SJCRH30 (cell line): ENCODE results near the gene ZXDA. TPM values are rescaled to one million over a fixed set of nuclear protein-coding genes. Genes with fewer than 3 reads are reported as not detected.
"Not testable (repeated sequence)": the region's sequence is repeated elsewhere in the genome, so short reads cannot be mapped to it uniquely, and the experiment has no call there.

Source experiments
- DNase-seq, 2 experiments: peaks; one replicate each; pipeline ENCODE4 v3.0.0-alpha.2; 2015 to 2020
- H3K27ac ChIP-seq: fragments of 250-450 bp; sonication (Bioruptor Pico); 2 replicates; pipeline ENCODE4 v1.5.1; 2020; ENCODE audit warnings: mild to moderate bottlenecking, moderate library complexity
- H3K27me3 ChIP-seq: fragments of 250-450 bp; sonication (Bioruptor Pico); 2 replicates; pipeline ENCODE4 v1.5.1; 2020; ENCODE audit warnings: mild to moderate bottlenecking, moderate library complexity
- H3K36me3 ChIP-seq: fragments of 250-450 bp; sonication (Bioruptor Pico); 2 replicates; pipeline ENCODE4 v1.5.1; 2020; ENCODE audit warnings: mild to moderate bottlenecking, moderate library complexity
- H3K4me1 ChIP-seq: fragments of 250-450 bp; sonication (Bioruptor Pico); 2 replicates; pipeline ENCODE4 v1.5.1; 2020; ENCODE audit warnings: mild to moderate bottlenecking, moderate library complexity
- H3K4me3 ChIP-seq: fragments of 250-450 bp; sonication (Bioruptor Pico); 2 replicates; pipeline ENCODE4 v1.5.1; 2020; ENCODE audit warnings: mild to moderate bottlenecking, moderate library complexity
- H3K9me3 ChIP-seq: fragments of 250-450 bp; sonication (Bioruptor Pico); replicated peaks from 2 replicates; pipeline ENCODE4 v1.5.1; 2020; ENCODE audit warnings: mild to moderate bottlenecking, moderate library complexity
- total RNA-seq: library from RNA; depleted of rRNA; stranded (reverse); fragments of >200 nt; shearing (Covaris generic); gene quantifications from 2 replicates; pipeline ENCODE4 v1.2.3, GENCODE V29; 2014; rRNA removed

Gene ZXDA, protein sequence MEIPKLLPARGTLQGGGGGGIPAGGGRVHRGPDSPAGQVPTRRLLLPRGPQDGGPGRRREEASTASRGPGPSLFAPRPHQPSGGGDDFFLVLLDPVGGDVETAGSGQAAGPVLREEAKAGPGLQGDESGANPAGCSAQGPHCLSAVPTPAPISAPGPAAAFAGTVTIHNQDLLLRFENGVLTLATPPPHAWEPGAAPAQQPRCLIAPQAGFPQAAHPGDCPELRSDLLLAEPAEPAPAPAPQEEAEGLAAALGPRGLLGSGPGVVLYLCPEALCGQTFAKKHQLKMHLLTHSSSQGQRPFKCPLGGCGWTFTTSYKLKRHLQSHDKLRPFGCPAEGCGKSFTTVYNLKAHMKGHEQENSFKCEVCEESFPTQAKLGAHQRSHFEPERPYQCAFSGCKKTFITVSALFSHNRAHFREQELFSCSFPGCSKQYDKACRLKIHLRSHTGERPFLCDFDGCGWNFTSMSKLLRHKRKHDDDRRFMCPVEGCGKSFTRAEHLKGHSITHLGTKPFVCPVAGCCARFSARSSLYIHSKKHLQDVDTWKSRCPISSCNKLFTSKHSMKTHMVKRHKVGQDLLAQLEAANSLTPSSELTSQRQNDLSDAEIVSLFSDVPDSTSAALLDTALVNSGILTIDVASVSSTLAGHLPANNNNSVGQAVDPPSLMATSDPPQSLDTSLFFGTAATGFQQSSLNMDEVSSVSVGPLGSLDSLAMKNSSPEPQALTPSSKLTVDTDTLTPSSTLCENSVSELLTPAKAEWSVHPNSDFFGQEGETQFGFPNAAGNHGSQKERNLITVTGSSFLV
- 1.0 and 1.3 TPM in 2 replicates for total RNA-seq

- H3K4me3 ChIP-seq = peak within 1 kb of the TSS; percentile 54
- H3K9me3 ChIP-seq, H3K36me3 ChIP-seq, DNase-seq, H3K4me1 ChIP-seq, H3K27ac ChIP-seq, H3K27me3 ChIP-seq: not testable (repeated sequence)
These were observed at the start of gene ZXDA for GRCh38 chrX:57910287-57910912. ZXDA (minus strand) TSS chrX:57910458; CDS start chrX:57910420, 38 bp downstream.

- no peak overlapping the region for H3K4me3 ChIP-seq
- no peaks in the 10 kb centered on the region for H3K9me3 ChIP-seq
- no peak overlapping the region for H3K27ac ChIP-seq
- no peaks in the 10 kb centered on the region for H3K4me1 ChIP-seq
- no peaks in the 10 kb centered on the region for H3K27me3 ChIP-seq
- no peaks in the 10 kb centered on the region for H3K36me3 ChIP-seq
- no peak for DNase-seq
These were observed 42.0 kb upstream of the ZXDA start for GRCh38 chrX:57952320-57952678.

DNA sequence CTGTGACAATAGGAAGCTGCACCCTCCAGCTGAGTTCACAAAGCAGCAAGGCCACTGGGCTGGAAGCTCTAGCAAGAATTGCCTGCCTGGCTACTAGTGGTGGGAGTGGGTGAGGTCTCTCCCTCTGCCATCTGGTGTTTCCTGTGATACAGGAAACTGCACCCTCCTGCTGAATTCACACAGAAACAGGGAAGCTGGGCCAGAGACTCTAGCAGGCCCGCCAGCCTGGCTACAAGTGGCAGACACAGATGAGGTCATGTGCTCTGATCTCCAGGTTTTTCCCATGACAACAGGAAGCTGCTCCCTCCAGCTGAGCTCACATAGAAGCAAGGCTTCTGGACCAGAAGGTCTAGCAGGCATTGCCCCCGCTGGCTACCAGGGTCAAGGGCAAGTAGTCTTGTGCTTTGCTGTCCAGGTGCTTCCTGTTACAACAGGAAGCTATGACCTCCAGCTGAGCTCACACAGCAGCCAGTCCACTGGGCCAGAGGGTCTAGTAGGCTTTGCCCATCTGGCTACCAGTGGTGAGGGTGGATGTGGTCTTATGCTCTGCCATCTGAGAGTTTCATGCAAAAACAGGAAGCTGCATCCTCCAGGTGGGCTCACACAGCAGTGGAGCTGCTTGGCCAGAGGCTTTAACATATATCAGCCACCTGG, 41.5 kb upstream of the ZXDA start:
- no peak for DNase-seq

GRCh38 chrX:57933321-57933720, 23.1 kb upstream of the ZXDA start:
- Histone ChIP-seq H3K9me3 (no peaks in the 10 kb centered on the region), H3K4me3 (no peak overlapping the region), H3K27me3 (no peaks in the 10 kb centered on the region), H3K27ac (peak overlapping the region; percentile 24; the same call in 1 of the 2 replicates), H3K36me3 (no peaks in the 10 kb centered on the region), H3K4me1 (no peaks in the 10 kb centered on the region)
- peak; percentile 34 to 53 for DNase-seq

More for the DNA sequence above, 41.5 kb upstream of the ZXDA start:
- Histone ChIP-seq H3K36me3 (no peaks in the 10 kb centered on the region), H3K27me3 (no peaks in the 10 kb centered on the region), H3K9me3 (no peaks in the 10 kb centered on the region), H3K4me1 (no peaks in the 10 kb centered on the region), H3K4me3 (no peak overlapping the region), H3K27ac (no peak overlapping the region)

DNA sequence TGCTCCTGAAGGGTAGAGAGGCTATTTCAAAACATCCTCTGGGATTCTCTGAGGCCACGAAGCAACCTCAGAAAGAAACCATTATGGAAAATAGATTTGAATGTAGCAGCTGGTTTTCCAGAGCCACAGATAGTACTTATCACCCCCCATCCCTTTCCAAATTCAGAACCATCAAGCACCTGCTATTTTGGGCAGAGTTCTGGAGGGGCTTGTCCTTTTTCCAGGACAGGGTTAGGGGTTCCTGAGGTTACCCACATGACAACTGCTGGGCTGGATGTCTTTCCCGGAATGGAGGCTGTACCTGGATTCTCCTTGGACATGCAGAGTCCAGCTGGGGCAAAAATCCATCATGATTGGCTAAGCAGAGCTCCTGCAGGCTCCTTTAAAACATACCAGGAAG, 22.0 kb upstream of the ZXDA start:
- Histone ChIP-seq H3K9me3 (no peaks in the 10 kb centered on the region), H3K27me3 (no peaks in the 10 kb centered on the region), H3K4me3 (no peak overlapping the region), H3K27ac (no peak overlapping the region), H3K4me1 (no peaks in the 10 kb centered on the region), H3K36me3 (no peaks in the 10 kb centered on the region)
- no peak for DNase-seq

GRCh38 chrX:57930051-57930450, 19.8 kb upstream of the ZXDA start:
- Histone ChIP-seq H3K36me3 (no peaks in the 10 kb centered on the region), H3K4me1 (no peaks in the 10 kb centered on the region), H3K27me3 (no peaks in the 10 kb centered on the region), H3K4me3 (no peak overlapping the region), H3K27ac (no peak overlapping the region), H3K9me3 (no peaks in the 10 kb centered on the region)
- no peak for DNase-seq

DNA sequence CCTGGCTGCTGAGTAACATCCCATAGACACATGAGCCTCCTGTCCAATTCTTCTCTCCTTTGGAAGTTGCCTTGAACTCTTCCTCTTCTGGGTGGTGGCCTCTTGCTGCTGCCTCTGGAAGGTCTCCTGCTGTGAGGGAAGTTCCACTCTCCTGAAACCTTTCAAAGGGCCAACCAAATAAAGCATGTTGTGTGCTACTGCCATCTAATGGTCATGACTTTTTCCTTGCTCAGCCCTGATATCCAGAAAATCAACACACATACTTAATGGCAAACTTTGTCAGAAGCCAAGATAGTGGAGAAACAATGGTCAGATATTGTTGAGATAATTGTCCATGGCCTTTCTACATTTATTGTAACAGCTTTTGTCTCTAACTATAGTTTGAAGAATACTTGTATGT, 19.1 kb upstream of the ZXDA start:
- peak in 1 of 2 experiments; percentile 47 for DNase-seq
- Histone ChIP-seq H3K9me3 (no peaks in the 10 kb centered on the region), H3K27ac (no peak overlapping the region), H3K27me3 (no peaks in the 10 kb centered on the region), H3K4me1 (no peaks in the 10 kb centered on the region), H3K36me3 (no peaks in the 10 kb centered on the region), H3K4me3 (no peak overlapping the region)

DNA sequence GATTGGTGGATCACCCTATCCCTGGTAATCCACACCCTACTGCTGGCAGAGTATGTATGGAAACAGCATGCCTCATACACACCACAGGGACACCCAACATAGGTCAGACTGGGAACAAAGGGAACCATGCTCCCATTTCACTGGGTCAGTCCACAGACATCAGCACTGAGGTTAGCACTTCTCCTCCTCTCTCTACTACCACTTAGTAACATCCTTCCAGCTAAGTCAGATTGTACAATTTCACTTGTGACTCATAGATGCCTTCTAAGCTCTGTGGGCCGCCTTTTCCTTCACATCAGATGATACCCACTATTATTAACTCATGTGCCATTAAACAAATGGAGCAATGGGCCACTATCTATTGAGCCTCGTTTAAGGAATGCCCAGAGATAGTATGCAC, 15.5 kb upstream of the ZXDA start:
- H3K36me3 ChIP-seq = no peaks in the 10 kb centered on the region
- no peak for DNase-seq
- no peak overlapping the region for H3K4me3 ChIP-seq
- H3K9me3 ChIP-seq = no peaks in the 10 kb centered on the region
- no peaks in the 10 kb centered on the region for H3K27me3 ChIP-seq
- no peaks in the 10 kb centered on the region for H3K4me1 ChIP-seq
- no peak overlapping the region for H3K27ac ChIP-seq

DNA sequence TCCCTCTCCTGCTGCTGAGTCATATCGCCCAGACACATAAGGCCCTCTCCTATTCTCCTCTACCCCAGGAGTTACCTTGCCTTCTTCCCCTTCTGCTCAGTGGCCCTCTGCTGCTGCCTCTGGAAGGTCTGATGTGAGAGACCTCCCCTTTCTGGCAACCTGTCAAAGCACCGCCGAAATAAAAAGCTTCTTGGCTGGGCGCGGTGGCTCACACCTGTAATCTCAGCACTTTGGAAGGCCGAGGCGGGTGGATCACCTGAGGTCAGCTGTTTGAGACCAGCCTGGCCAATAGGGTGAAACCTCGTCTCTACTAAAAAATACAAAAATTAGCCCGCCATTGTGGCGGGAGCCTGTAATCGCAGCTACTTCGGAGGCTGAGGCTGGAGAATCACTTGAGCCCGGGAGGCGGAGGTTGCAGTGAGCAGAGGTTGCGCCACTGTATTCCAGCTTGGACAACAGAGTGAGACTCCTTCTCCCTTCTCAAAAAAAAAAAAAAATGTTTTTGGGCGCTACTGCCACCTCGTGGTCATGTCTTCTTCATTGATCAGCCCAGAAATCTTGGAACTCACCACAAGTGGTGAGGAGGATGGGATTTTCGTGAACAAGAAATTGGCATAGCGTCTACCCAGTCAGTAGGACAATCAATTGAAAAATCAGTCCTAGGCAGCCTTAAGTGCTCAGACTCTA, 8.6 kb upstream of the ZXDA start:
- H3K4me3 ChIP-seq = no peak overlapping the region
- no peaks in the 10 kb centered on the region for H3K36me3 ChIP-seq
- H3K4me1 ChIP-seq = no peaks in the 10 kb centered on the region
- no peaks in the 10 kb centered on the region for H3K27me3 ChIP-seq
- no peak overlapping the region for H3K27ac ChIP-seq
- H3K9me3 ChIP-seq = no peaks in the 10 kb centered on the region
- DNase-seq = peak in 1 of 2 experiments; percentile 33

DNA sequence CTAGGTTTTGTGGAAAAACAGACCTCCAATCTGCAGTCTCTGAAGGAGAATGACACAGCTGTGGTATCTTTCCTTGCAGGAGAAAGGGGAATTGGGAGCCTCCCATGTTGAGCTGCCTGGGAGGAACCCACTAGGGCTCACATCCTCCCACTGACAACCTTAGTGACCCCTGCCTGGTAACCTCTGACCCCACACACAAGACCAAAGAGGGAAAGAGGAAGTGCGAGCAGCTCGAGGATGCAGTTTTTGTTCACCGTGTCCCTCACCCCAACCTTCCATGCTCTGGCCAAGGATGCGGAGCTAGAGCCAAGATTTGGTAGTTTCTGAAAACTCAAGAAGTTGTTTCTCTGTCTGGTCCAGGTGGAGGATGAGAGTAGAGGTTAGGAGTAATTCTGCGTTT, 5.4 kb upstream of the ZXDA start:
- Histone ChIP-seq H3K4me3 (no peak overlapping the region), H3K36me3 (no peaks in the 10 kb centered on the region), H3K27ac (no peak overlapping the region), H3K4me1 (no peaks in the 10 kb centered on the region), H3K27me3 (no peaks in the 10 kb centered on the region), H3K9me3 (no peaks in the 10 kb centered on the region)
- DNase-seq = no peak

- H3K27ac ChIP-seq, H3K9me3 ChIP-seq, H3K27me3 ChIP-seq, H3K4me1 ChIP-seq, DNase-seq, H3K36me3 ChIP-seq: not testable (repeated sequence)
- peak overlapping the region; percentile 54 for H3K4me3 ChIP-seq
These were observed 517 bp downstream of the ZXDA start for GRCh38 chrX:57909595-57910286.

- not testable (repeated sequence) for H3K4me1 ChIP-seq, H3K4me3 ChIP-seq, DNase-seq, H3K36me3 ChIP-seq, H3K27ac ChIP-seq, H3K9me3 ChIP-seq, H3K27me3 ChIP-seq
These were observed 1.2 kb downstream of the ZXDA start for GRCh38 chrX:57908972-57909594.

- no peaks in the 10 kb centered on the region for H3K27me3 ChIP-seq
- no peaks in the 10 kb centered on the region for H3K4me1 ChIP-seq
- no peaks in the 10 kb centered on the region for H3K9me3 ChIP-seq
- DNase-seq = no peak
- no peak overlapping the region for H3K4me3 ChIP-seq
- no peak overlapping the region for H3K27ac ChIP-seq
- H3K36me3 ChIP-seq = no peaks in the 10 kb centered on the region
These were observed 3.5 kb downstream of the ZXDA start for GRCh38 chrX:57906790-57907189.
